Endothelial cell of hepatic sinusoid (primary cell): ENCODE results near the gene GLB1L.

ENCODE experiments used
- in situ Hi-C: cut with HindIII; loops from 2 replicates; pipeline ENCODE4 v1.10.0; 2017; ENCODE audit warnings: low sequenced_read_pairs

GLB1L gene

GRCh38 chr2:219253753-219254589 lies 8.7 kb upstream of the GLB1L start, which contains the start of gene TUBA4A:
Gene TUBA4A, minus strand, starts transcription at chr2:219253918. Its CDS starts 60 bp downstream, at chr2:219253858.
- in situ Hi-C loops, result no loop called here

- in situ Hi-C loops, result no loop called here
These were observed 7.9 kb upstream of the GLB1L start, which contains the start of gene TUBA4B for GRCh38 chr2:219252900-219253752. Gene TUBA4B, plus strand, starts transcription at chr2:219253243. Its CDS starts 165 bp downstream, at chr2:219253408.

GRCh38 chr2:219252570-219252899 lies 7.3 kb upstream of the GLB1L start:
- in situ Hi-C loops, result no loop called here

DNA sequence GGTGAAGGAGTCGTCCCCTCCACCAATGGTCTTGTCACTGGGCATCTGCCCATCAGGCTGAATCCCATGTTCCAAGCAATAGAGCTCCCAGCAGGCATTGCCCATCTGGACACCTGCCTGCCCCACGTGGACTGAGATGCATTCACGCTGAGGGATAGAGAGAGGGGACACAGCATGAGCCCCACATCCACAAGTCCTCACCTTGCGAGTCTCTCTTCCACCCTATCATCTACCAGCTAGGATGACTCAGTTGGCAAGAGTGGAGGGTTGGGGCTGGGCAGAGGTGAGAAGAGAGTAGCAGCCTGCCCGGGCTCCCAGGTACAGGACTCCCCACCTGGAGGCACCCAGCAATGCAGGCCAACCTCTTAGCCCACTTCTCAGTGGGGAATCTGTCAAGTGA lies 6.8 kb upstream of the GLB1L start:
- in situ Hi-C loops, result no loop called here

DNA sequence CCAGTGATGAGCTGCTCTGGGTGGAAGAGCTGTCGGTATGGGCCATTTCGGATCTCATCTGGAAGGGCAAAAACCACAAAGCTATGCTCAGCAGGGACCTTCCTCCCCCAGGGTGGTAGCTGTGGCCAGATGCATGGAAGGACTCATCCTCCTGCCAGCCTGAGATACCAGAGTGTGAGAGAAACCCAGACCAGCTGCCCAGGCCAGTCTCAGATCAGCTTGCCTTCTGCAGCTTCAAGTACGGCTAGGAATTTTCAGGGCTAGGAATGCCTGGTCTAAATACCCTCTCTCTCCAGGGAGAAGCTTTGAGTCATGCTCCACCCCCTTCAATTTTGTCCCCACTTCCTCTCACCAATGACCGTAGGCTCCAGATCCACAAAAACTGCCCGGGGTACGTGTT lies 6.4 kb upstream of the GLB1L start:
- in situ Hi-C loops, result no loop called here

GRCh38 chr2:219250049-219250781 lies 5.0 kb upstream of the GLB1L start:
- in situ Hi-C loops, result no loop called here

GRCh38 chr2:219249203-219249980 lies 4.1 kb upstream of the GLB1L start:
- in situ Hi-C loops, result loop anchor here (5.0 kb wide), 1 partner anchor 48 kb away; no protein-coding TSS in a partner anchor

GRCh38 chr2:219248845-219249202 lies 3.6 kb upstream of the GLB1L start:
- in situ Hi-C loops, result loop anchor here (5.0 kb wide), 1 partner anchor 48 kb away; no protein-coding TSS in a partner anchor

GRCh38 chr2:219247678-219248642 lies 2.7 kb upstream of the GLB1L start:
- in situ Hi-C loops, result loop anchor here (5.0 kb wide), 1 partner anchor 49 kb away; no protein-coding TSS in a partner anchor

DNA sequence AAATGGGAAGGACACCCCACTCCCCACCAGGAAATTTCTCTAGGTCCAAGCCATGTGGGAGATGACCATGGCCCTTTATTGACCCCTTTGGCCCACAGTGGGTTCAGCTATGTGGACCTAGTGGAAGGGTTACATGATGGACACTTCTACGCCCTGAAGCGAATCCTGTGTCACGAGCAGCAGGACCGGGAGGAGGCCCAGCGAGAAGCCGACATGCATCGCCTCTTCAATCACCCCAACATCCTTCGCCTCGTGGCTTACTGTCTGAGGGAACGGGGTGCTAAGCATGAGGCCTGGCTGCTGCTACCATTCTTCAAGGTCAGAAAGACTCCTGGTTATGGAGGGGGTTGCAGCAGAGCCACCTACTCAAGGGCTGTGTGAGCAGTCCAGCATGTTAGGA lies 1.3 kb upstream of the GLB1L start:
- in situ Hi-C loops, result loop anchor here (5.0 kb wide), 1 partner anchor 51 kb away; no protein-coding TSS in a partner anchor

GRCh38 chr2:219245899-219246230 lies 621 bp upstream of the GLB1L start:
- in situ Hi-C loops, result loop anchor here (5.0 kb wide), 1 partner anchor 51 kb away; no protein-coding TSS in a partner anchor

GRCh38 chr2:219244789-219245147 lies 476 bp downstream of the GLB1L start:
- in situ Hi-C loops, result loop anchor here (5.0 kb wide), 2 partner anchors 53 to 62 kb away; no protein-coding TSS in a partner anchor

GRCh38 chr2:219243291-219243761 lies 1.9 kb downstream of the GLB1L start:
- in situ Hi-C loops, result loop anchor here (5.0 kb wide), 1 partner anchor 61 kb away; no protein-coding TSS in a partner anchor

GRCh38 chr2:219234331-219234730 lies 10.9 kb downstream of the GLB1L start:
- in situ Hi-C loops, result no loop called here

GRCh38 chr2:219230059-219230540 lies 15.1 kb downstream of the GLB1L start:
- in situ Hi-C loops, result no loop called here

GRCh38 chr2:219229305-219230058 lies 15.8 kb downstream of the GLB1L start, which contains the start of the genes ANKZF1 and ATG9A:
Gene ANKZF1, plus strand, starts transcription at chr2:219229806. Its CDS starts 452 bp downstream, at chr2:219230258.
Gene ATG9A, minus strand, starts transcription at chr2:219229636. Its CDS starts 1,612 bp downstream, at chr2:219228024.
- in situ Hi-C loops, result no loop called here

- in situ Hi-C loops, result no loop called here
These were observed 16.3 kb downstream of the GLB1L start for GRCh38 chr2:219228911-219229304.
